ENCODE data around the gene LIN9. TPM values are rescaled to one million over a fixed set of nuclear protein-coding genes. Genes with fewer than 3 reads are reported as not detected.

The LIN9 gene
- total and polyA plus RNA-seq, 2 of the 13 experiments (the other 11 are each of a cell fraction or from before 2014, with no cell fraction given): 3.0 to 10.0 TPM

- TF ChIP-seq CENPBD1 (CRISPR knock-in tag; IDR thresholded peaks at IDR 0.05; ENCODE audit: borderline replicate concordance, low read depth): no peak
- no peak for TF ChIP-seq PAF1 (CRISPR knock-in tag; IDR thresholded peaks at IDR 0.05)
- TF ChIP-seq RERE (CRISPR knock-in tag; IDR thresholded peaks at IDR 0.05; ENCODE audit: low read depth): no peak
- TF ChIP-seq CTCF (CRISPR knock-in tag; IDR thresholded peaks at IDR 0.05): peak; percentile 8; the same call in 1 of the 2 replicates
- TF ChIP-seq SP4 (CRISPR knock-in tag; IDR thresholded peaks at IDR 0.05): peak; percentile 70
- peak; percentile 88; the same call in 1 of the 2 replicates for TF ChIP-seq ZNF234 (CRISPR knock-in tag; conservative IDR thresholded peaks at IDR 0.05)
- peak; percentile 78 for TF ChIP-seq MEIS2 (CRISPR knock-in tag; IDR thresholded peaks at IDR 0.05)
- TF ChIP-seq KDM5B (CRISPR knock-in tag; IDR thresholded peaks at IDR 0.05; ENCODE audit: borderline replicate concordance): peak; percentile 75; the same call in 1 of the 2 replicates
- no peak for TF ChIP-seq ZNF484 (CRISPR knock-in tag; IDR thresholded peaks at IDR 0.05; ENCODE audit: borderline replicate concordance, low read depth)
- TF ChIP-seq ARID5B (CRISPR knock-in tag; IDR thresholded peaks at IDR 0.05): peak; percentile 53
- peak; percentile 86; the same call in 1 of the 2 replicates for TF ChIP-seq ZGPAT (CRISPR knock-in tag; IDR thresholded peaks at IDR 0.05)
- peak; percentile 13; the same call in 1 of the 2 replicates for TF ChIP-seq ZNF547 (CRISPR knock-in tag; IDR thresholded peaks at IDR 0.05)
- no peak for TF ChIP-seq NCOA5 (CRISPR knock-in tag; IDR thresholded peaks at IDR 0.05)
- TF ChIP-seq HNRNPL (IDR thresholded peaks at IDR 0.05; ENCODE audit: low read depth, low read length): peak; percentile 85
- TF ChIP-seq KLF13 (CRISPR knock-in tag; IDR thresholded peaks at IDR 0.05): peak; percentile 55; the same call in 1 of the 2 replicates
Measured at GRCh38 chr1:226186124-226187018, 122.6 kb downstream of the LIN9 start, which contains the start of gene ACBD3 (continued).
